ENCODE measurements around the gene ECE1. TPM values are rescaled to one million over a fixed set of nuclear protein-coding genes. Genes with fewer than 3 reads are reported as not detected.
A peak's percentile ranks its signal among the peaks of the same experiment; 100 is the strongest.

The ECE1 gene
- total and polyA plus RNA-seq, 11 donors, result 37.3 to 140 (median 59.4) TPM

GRCh38 chr1:21261551-21262292 is 28.5 kb downstream of the ECE1 start:
- TF ChIP-seq CTCF (IDR thresholded peaks at IDR 0.05), result no peak
- no peak for TF ChIP-seq POLR2A (IDR thresholded peaks at IDR 0.05)
- H3K36me3 ChIP-seq, result peaks cover 0 to 49% (median 34%) of the 10 kb centered on the region in 9 donors
- no peaks in the 10 kb centered on the region for H3K27me3 ChIP-seq
- peak overlapping the region; percentile 85 to 98 (median 94) for H3K27ac ChIP-seq
- intact Hi-C loops (cut with DNase I), result loop anchor here in 2 of 10 donors (5.0 kb wide), 2 partner anchors 81 to 86 kb away; no protein-coding TSS in a partner anchor
- peak; percentile 80 to 95 (median 89) for DNase-seq
- 32 to 40% (median 37%) methylated on average over 20 of the region's 20 CpGs for WGBS, 4 donors
- H3K4me1 ChIP-seq, result peaks cover 17 to 66% (median 54%) of the 10 kb centered on the region in 12 donors
- peak overlapping the region in 7 of 12 donors; percentile 6 to 41 (median 26) for H3K4me3 ChIP-seq
- H3K9me3 ChIP-seq, result no peaks in the 10 kb centered on the region
- peak; percentile 77 to 89 (median 88) for ATAC-seq

GRCh38 chr1:21260405-21261125 is 29.7 kb downstream of the ECE1 start:
- TF ChIP-seq CTCF (IDR thresholded peaks at IDR 0.05), result no peak
- TF ChIP-seq POLR2A (IDR thresholded peaks at IDR 0.05), result no peak
- Histone ChIP-seq H3K9me3 (no peaks in the 10 kb centered on the region), H3K27ac (peak overlapping the region in 11 of 12 donors; percentile 90 to 98 (median 94)), H3K36me3 (peaks cover 0 to 58% (median 46%) of the 10 kb centered on the region in 9 donors), H3K4me3 (no peak overlapping the region), H3K4me1 (peaks cover 17 to 60% (median 47%) of the 10 kb centered on the region in 12 donors), H3K27me3 (no peaks in the 10 kb centered on the region)
- WGBS, 4 donors, result 72 to 77% (median 74%) methylated on average over 22 of the region's 22 CpGs
- intact Hi-C loops (cut with DNase I), result loop anchor here in 2 of 10 donors (5.0 kb wide), 2 partner anchors 82 to 87 kb away; no protein-coding TSS in a partner anchor
- ATAC-seq (no peak), DNase-seq (peak in 1 of 5 donors; percentile 33)

DNA sequence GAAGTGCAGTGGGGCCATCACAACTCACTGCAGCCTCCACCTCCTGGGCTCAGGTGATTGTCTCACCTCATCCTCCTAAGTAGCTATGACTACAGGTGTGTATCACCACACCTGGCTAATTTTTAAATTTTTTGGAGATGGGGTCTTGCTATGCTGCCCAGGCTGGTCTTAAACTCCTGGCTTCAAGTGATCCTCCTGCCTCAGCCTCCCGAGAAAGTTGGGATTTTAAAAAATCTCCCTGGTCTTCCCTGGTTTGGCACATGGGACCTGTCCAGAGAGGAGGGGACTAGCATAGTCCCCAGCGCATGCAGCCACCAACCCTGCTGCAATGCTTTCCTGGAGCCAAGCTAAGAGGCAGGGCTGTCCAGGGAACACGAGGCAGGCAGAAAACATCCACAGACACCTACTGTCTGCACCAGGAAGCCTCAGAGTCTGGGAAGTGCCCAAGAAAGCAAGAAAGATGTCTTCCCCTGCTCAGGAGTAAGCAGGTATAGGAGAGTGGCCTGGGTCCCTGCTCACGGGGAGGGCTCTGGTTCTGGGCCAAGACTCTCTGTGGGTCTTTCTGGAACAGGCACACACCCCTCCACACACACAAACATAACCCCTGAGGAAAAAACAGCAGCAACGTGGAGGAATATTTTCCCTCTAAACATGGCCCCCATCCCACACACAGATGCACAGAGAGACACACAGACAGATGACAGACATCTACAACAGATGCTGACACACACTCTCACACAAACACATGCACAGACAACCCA is 30.8 kb downstream of the ECE1 start:
- peaks cover 0 to 64% (median 52%) of the 10 kb centered on the region in 9 donors for H3K36me3 ChIP-seq
- H3K27me3 ChIP-seq, result no peaks in the 10 kb centered on the region
- TF ChIP-seq CTCF (IDR thresholded peaks at IDR 0.05) (no peak), POLR2A (IDR thresholded peaks at IDR 0.05) (no peak)
- DNase-seq (no peak), ATAC-seq (no peak)
- H3K9me3 ChIP-seq, result no peaks in the 10 kb centered on the region
- 68 to 87% (median 83%) methylated on average over 4 to 5 of the region's 5 CpGs for WGBS, 4 donors
- peaks cover 17 to 61% (median 50%) of the 10 kb centered on the region in 12 donors for H3K4me1 ChIP-seq
- intact Hi-C loops (cut with DNase I), result loop anchor here in 8 of 10 donors (5.0 to 10.0 kb wide), 7 partner anchors 73 to 395 kb away; no protein-coding TSS in a partner anchor
- H3K27ac ChIP-seq, result peak overlapping the region in 5 of 12 donors; percentile 10 to 98 (median 92)
- H3K4me3 ChIP-seq, result no peak overlapping the region

All from heart left ventricle (tissue), 16 donors.